HepG2 (cell line): Measurements from ENCODE around the gene TCEAL8. TPM values are rescaled to one million over a fixed set of nuclear protein-coding genes. Genes with fewer than 3 reads are reported as not detected.

Source experiments
- ATAC-seq: fragments of 200-7000 bp; cut with Tn5 transposase; 3 replicates; pipeline ENCODE4 v1.9.1; 2020; ENCODE audit warnings: mild to moderate bottlenecking, moderate library complexity
- BruUV-seq: library from RNA; stranded (reverse); fragments of 400-500 nt; replicated peaks from 2 replicates; lab custom pipeline; 2021; lab: Mats Ljungman, UMichigan
- CTCF ChIA-PET: fragments of 300-600 bp; formaldehyde crosslinking; extraction: SDS; loops from one replicate; lab custom pipeline; 2021; ENCODE audit warnings: low total read pairs, inconsistent platforms, low intra/inter-chr PET ratio; lab: Yijun Ruan, JAX
- POLR2A ChIA-PET: fragments of 350-600 bp; sonication (Branson Sonifier 250); formaldehyde crosslinking; loops from one replicate; lab custom pipeline; 2020; ENCODE audit warnings: antibody characterized with exemption, inconsistent platforms; lab: Yijun Ruan, JAX
- DNase-seq: peaks from one replicate; pipeline ENCODE4 v3.0.0-alpha.2; 2015; ENCODE audit warnings: low spot score
- FAIRE-seq: peaks from 3 replicates; lab custom pipeline; 2011; peaks lifted over from hg19 to GRCh38; lab: Jason Lieb, UNC
- H2AFZ ChIP-seq: one replicate; pipeline ENCODE4 v1.6.1; 2011; ENCODE audit warnings: low read length, inconsistent platforms
- H3K27ac ChIP-seq: fragments of 300-600 bp; 3 replicates; pipeline ENCODE4 v1.8.0; 2011; ENCODE audit warnings: mixed run types, mild to moderate bottlenecking, mixed read lengths, low read length, inconsistent platforms; ENCODE audit not compliant: insufficient read depth; ENCODE audit errors: extremely low read length
- H3K27me3 ChIP-seq, 2 experiments: fragments of 200-600 bp in 1 of 2; 2 replicates in 1 of 2; 3 replicates in 1 of 2; pipeline versions ENCODE4 v1.6.0 to v1.8.0; 2011; ENCODE audit warnings: low read length in 2 of 2, mild to moderate bottlenecking in 2 of 2, moderate library complexity in 2 of 2, inconsistent platforms in 1 of 2; ENCODE audit not compliant: insufficient read depth in 2 of 2, control insufficient read depth in 1 of 2
- H3K36me3 ChIP-seq, 2 experiments: fragments of 200-600 bp in 1 of 2; replicated peaks in 1 of 2; 2 replicates in 1 of 2; 3 replicates in 1 of 2; pipeline versions ENCODE4 v1.5.1 to v1.8.0; 2011; ENCODE audit warnings: low read length in 2 of 2, inconsistent platforms in 1 of 2; ENCODE audit not compliant: insufficient read depth in 2 of 2, control insufficient read depth in 1 of 2
- H3K4me1 ChIP-seq: 2 replicates; pipeline ENCODE4 v1.5.1; 2012; ENCODE audit warnings: low read length, inconsistent platforms; ENCODE audit not compliant: insufficient read depth
- H3K4me2 ChIP-seq: 2 replicates; pipeline ENCODE4 v1.6.0; 2011; ENCODE audit warnings: low read depth, low read length, inconsistent platforms
- H3K4me3 ChIP-seq, 3 experiments: fragments of 200-600 bp in 1 of 3; sonication (generic), shearing (Covaris generic) in 1 of 3; replicated peaks in 1 of 3; 2 replicates each; pipeline ENCODE4 v1.5.1; 2011 to 2016; ENCODE audit warnings: low read length in 3 of 3, inconsistent platforms in 2 of 3, low read depth in 2 of 3, mild to moderate bottlenecking in 2 of 3, control low read depth in 1 of 3, mixed read lengths in 1 of 3; ENCODE audit not compliant: insufficient read depth in 1 of 3
- H3K79me2 ChIP-seq: one replicate; pipeline ENCODE4 v1.6.1; 2011; ENCODE audit warnings: low read length, inconsistent platforms; ENCODE audit not compliant: insufficient read depth
- H3K9ac ChIP-seq: 2 replicates; pipeline ENCODE4 v1.6.0; 2011; ENCODE audit warnings: mild to moderate bottlenecking, low read depth, low read length, inconsistent platforms; ENCODE audit not compliant: insufficient read depth
- H3K9me3 ChIP-seq: 2 replicates; pipeline ENCODE4 v1.5.1; 2012; ENCODE audit warnings: mild to moderate bottlenecking, low read length
- H4K20me1 ChIP-seq: 2 replicates; pipeline ENCODE4 v1.6.0; 2011; ENCODE audit warnings: inconsistent platforms, mild to moderate bottlenecking, low read length, moderate library complexity; ENCODE audit not compliant: insufficient read depth
- FOXC1 ChIP-seq: sonication (generic); formaldehyde crosslinking; IDR thresholded peaks from 2 replicates; pipeline ENCODE4 v1.8.0; 2022; ENCODE audit warnings: mild to moderate bottlenecking, missing genetic modification reagents, borderline replicate concordance
- FOXK2 ChIP-seq: fragments of 450-650 bp; IDR thresholded peaks from 2 replicates; pipeline ENCODE4 v1.6.1; 2016
- HINFP ChIP-seq: sonication (generic); formaldehyde crosslinking; IDR thresholded peaks from 2 replicates; pipeline ENCODE4 v1.4.0; 2020; ENCODE audit warnings: low read depth, mild to moderate bottlenecking, missing genetic modification reagents
- HMGA1 ChIP-seq: sonication (generic); formaldehyde crosslinking; conservative IDR thresholded peaks from 2 replicates; pipeline ENCODE4 v1.4.0; 2020; ENCODE audit warnings: missing genetic modification reagents
- MYNN ChIP-seq: sonication (generic); formaldehyde crosslinking; IDR thresholded peaks from 2 replicates; pipeline ENCODE4 v1.4.0; 2020; ENCODE audit warnings: mild to moderate bottlenecking, low read depth, missing genetic modification reagents
- PPARG ChIP-seq: conservative IDR thresholded peaks from 2 replicates; pipeline ENCODE4 v1.6.1; 2016; ENCODE audit warnings: missing biosample characterization, missing genetic modification reagents
- SOX5 ChIP-seq: IDR thresholded peaks from 2 replicates; pipeline ENCODE4 v1.6.1; 2016; ENCODE audit warnings: borderline replicate concordance
- SRF ChIP-seq: IDR thresholded peaks from 2 replicates; pipeline ENCODE4 v1.6.1; 2011; ENCODE audit warnings: mild to moderate bottlenecking, low read depth, low read length, moderate library complexity
- USF2 ChIP-seq, 2 experiments: sonication (generic) in 1 of 2; formaldehyde crosslinking in 1 of 2; IDR thresholded peaks; 2 replicates each; pipeline versions ENCODE4 v1.5.1 to v1.6.1; 2011 to 2020; ENCODE audit warnings: borderline replicate concordance in 1 of 2, low read depth in 1 of 2, low read length in 1 of 2, mild to moderate bottlenecking in 1 of 2, missing genetic modification reagents in 1 of 2, moderate library complexity in 1 of 2
- ZFP41 ChIP-seq: sonication (generic); formaldehyde crosslinking; IDR thresholded peaks from 2 replicates; pipeline ENCODE4 v1.4.0; 2020; ENCODE audit warnings: mild to moderate bottlenecking, missing genetic modification reagents, borderline replicate concordance
- ZNF10 ChIP-seq: sonication (generic); formaldehyde crosslinking; IDR thresholded peaks from 2 replicates; pipeline ENCODE4 v1.4.0; 2020; ENCODE audit warnings: mild to moderate bottlenecking, low read depth, missing genetic modification reagents, borderline replicate concordance
- ZNF326 ChIP-seq: sonication (generic); formaldehyde crosslinking; IDR thresholded peaks from 2 replicates; pipeline ENCODE4 v1.4.0; 2020; ENCODE audit warnings: missing genetic modification reagents, borderline replicate concordance
- ZNF432 ChIP-seq: sonication (generic); formaldehyde crosslinking; IDR thresholded peaks from 2 replicates; pipeline ENCODE4 v1.5.0; 2020; ENCODE audit warnings: missing genetic modification reagents, mild to moderate bottlenecking, borderline replicate concordance
- WGBS: methylation state at CpG from one replicate; pipeline ENCODE4 v1.1.6; 2017; ENCODE audit warnings: low lambda C conversion rate; 5-methylcytosine and 5-hydroxymethylcytosine counted together
- in situ Hi-C: cut with HindIII; loops from 2 replicates; pipeline ENCODE4 v1.10.0; 2017; ENCODE audit warnings: low pct_unique_long_range_greater_than_20kb; ENCODE audit not compliant: extremely low pct_ligation_motif_present
- intact Hi-C: fragments of 100-400 bp; cut with micrococcal nuclease; formaldehyde crosslinking; loops from one replicate; pipeline ENCODE4 v1.10.0; 2022; ENCODE audit not compliant: unreplicated experiment
- polyA plus RNA-seq, 8 experiments: library from polyadenylated mRNA; depleted of rRNA in 3 of 8; stranded (reverse) in 7 of 8; unstranded in 1 of 8; fragments of >200 nt; fragmentation: Illumina TruSeq in 4 of 8; extraction: Trizol in 4 of 8; gene quantifications; 2 replicates each; pipeline versions ENCODE4 v1.2.1 to v1.2.3, GENCODE V29; 2011 to 2016; ENCODE audit warnings: low read depth in 4 of 8, missing spikeins in 1 of 8, mixed read lengths in 1 of 8; ENCODE audit not compliant: insufficient read depth in 1 of 8
- total RNA-seq, 5 experiments: library from RNA; depleted of rRNA; stranded (reverse); fragments of >200 nt; fragmentation: Illumina TruSeq; extraction: Trizol; gene quantifications; 2 replicates each; pipeline ENCODE4 v1.2.3, GENCODE V29; 2016; ENCODE audit warnings: low read depth in 1 of 5

The TCEAL8 gene
- total and polyA plus RNA-seq, 2 of the 13 experiments (the other 11 are each of a cell fraction or from before 2014, with no cell fraction given) = 20.0 to 40.8 TPM

- intact Hi-C loops = no loop called here
- no peaks in the 10 kb centered on the region for H3K79me2 ChIP-seq
- no peaks in the 10 kb centered on the region for H4K20me1 ChIP-seq
- H3K4me1 ChIP-seq = no peaks in the 10 kb centered on the region
- H3K27me3 ChIP-seq = no peaks in the 10 kb centered on the region
- TF ChIP-seq ZNF326 (CRISPR knock-in tag) (no peak), MYNN (CRISPR knock-in tag) (no peak), HINFP (CRISPR knock-in tag) (no peak), ZNF10 (CRISPR knock-in tag) (no peak), FOXK2 (no peak), ZNF432 (no peak), SOX5 (no peak), SRF (no peak), USF2 (IDR thresholded peaks at IDR 0.05; ENCODE audit: low read depth, low read length) (no peak), USF2 (CRISPR knock-in tag; IDR thresholded peaks at IDR 0.05; ENCODE audit: borderline replicate concordance) (no peak), HMGA1 (CRISPR knock-in tag) (no peak), PPARG (no peak), FOXC1 (CRISPR knock-in tag) (no peak), ZFP41 (CRISPR knock-in tag) (no peak)
- TF ChIP-seq, all 625 proteins: peak for 0
- Histone ChIP-seq H3K4me2 (no peak overlapping the region), H3K4me3 (no peak overlapping the region), H3K9ac (no peak overlapping the region), H2AFZ (no peak overlapping the region), H3K9me3 (no peaks in the 10 kb centered on the region), H3K27ac (no peak overlapping the region), H3K36me3 (no peaks in the 10 kb centered on the region)
- ChIA-PET POLR2A (no interaction called here), CTCF (no interaction called here)
- 6% methylated on average over 1 of the region's 1 CpG for WGBS
- BruUV-seq = no TSS peak
- in situ Hi-C loops = no loop called here
- FAIRE-seq (no peak), DNase-seq (no peak), ATAC-seq (no peak)
These were observed 24.7 kb upstream of the TCEAL8 start for GRCh38 chrX:103279624-103280023.
